Measurements from ENCODE around the gene TNRC6C. TPM values are rescaled to one million over a fixed set of nuclear protein-coding genes. Genes with fewer than 3 reads are reported as not detected.
A peak's percentile ranks its signal among the peaks of the same experiment; 100 is the strongest.
"Not testable (repeated sequence)": the region's sequence is repeated elsewhere in the genome, so short reads cannot be mapped to it uniquely, and the experiment has no call there.

The TNRC6C gene
- total RNA-seq, 2 experiments from 2014 or later: 50.7 to 57.3 TPM

DNA sequence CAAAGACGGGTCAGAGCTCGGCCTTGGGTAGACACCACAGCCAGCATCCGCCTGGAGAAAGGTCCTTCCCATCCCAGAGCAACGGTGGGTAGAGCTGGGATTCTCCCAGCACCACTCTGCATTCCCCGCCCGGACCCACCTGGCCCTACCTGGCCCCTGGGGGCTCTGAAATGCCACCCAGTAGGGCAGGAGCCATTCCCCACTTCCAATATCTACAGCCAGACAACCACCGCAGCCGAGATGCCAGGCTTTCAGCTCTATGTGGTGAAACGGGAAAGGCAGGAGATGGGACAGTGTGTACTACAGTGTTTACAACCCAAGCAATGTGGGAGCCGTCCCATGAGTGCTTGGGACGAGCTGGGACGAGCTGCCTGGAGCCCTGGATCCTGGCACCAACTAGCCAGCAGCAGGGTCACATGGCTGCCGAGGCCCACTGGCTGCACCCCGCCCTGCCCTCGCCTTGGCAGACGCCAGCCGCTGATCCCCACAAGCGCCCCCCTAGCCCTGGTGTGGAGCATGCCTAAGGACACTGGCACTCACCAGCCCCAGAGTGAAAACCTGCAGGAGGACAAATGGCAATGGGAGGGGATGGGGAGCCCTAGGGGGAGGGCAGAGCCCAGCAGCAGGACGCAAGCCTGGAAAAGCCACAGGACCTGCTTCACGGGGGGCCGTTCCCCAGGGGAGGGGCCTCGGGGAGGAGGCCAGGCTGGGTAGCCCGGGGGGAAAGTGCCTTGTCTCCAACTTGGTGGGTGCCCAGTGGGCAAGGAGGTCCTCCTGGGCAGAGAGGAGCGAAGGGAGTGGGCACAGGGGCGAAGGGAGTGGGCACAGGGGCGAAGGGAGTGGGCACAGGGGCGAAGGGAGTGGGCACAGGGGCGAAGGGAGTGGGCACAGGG lies 156.6 kb downstream of the TNRC6C start:
- POLR2A ChIA-PET: interaction anchor here (0.6 to 9.3 kb wide), 6 partner anchors 13 to 61 kb away, joined by 3 to 151 read pairs (median 12); partner anchors contain the start of genes TMC6 and TMC8
- peaks cover 96% of the 10 kb centered on the region for H3K36me3 ChIP-seq (ENCODE audit: insufficient read depth, low read length)
- intact Hi-C loops (cut with DNase I, micrococcal nuclease): loop anchor here in 1 of 2 experiments (5.0 kb wide), 1 partner anchor 32 kb away; the partner anchor contains the start of gene C17orf99

GRCh38 chr17:78115803-78116202 lies 157.3 kb downstream of the TNRC6C start:
- H3K36me3 ChIP-seq (ENCODE audit: insufficient read depth, low read length): peaks cover 94% of the 10 kb centered on the region
- H3K36me3 Mint-ChIP-seq (ENCODE audit: low read depth): peaks cover 70% of the 10 kb centered on the region
- H3K27me3 Mint-ChIP-seq; ATAC-seq (ENCODE audit: poor library complexity); H3K9me3 ChIP-seq (ENCODE audit: control insufficient read depth in 1 of 2, insufficient read depth in 1 of 2, low read length in 2 of 2); H3K27ac ChIP-seq (ENCODE audit: low read depth in 1 of 2, low read length in 2 of 2); H3K27me3 ChIP-seq (ENCODE audit: control insufficient read depth in 1 of 2, insufficient read depth in 2 of 2, low read length in 2 of 2); H3K27ac Mint-ChIP-seq; intact Hi-C loops (cut with DNase I, micrococcal nuclease); H3K4me3 Mint-ChIP-seq; H3K4me3 ChIP-seq (ENCODE audit: low read length); H3K9me3 Mint-ChIP-seq: not testable (repeated sequence)
- CTCF ChIA-PET: interaction anchor here (1.5 to 1.9 kb wide), 2 partner anchors 31 to 60 kb away, joined by 3 to 6 read pairs; no protein-coding TSS in a partner anchor
- H3K4me1 Mint-ChIP-seq (ENCODE audit: low read depth): peaks cover 46% of the 10 kb centered on the region
- peaks cover 94% of the 10 kb centered on the region for H3K4me1 ChIP-seq (ENCODE audit: insufficient read depth, low read length)
- POLR2A ChIA-PET: interaction anchor here (0.7 to 9.3 kb wide), 4 partner anchors 12 to 34 kb away, joined by 5 to 151 read pairs (median 57); partner anchors contain the start of genes TMC6 and TMC8
- peak in 2 of 14 experiments; percentile 1 to 22 for DNase-seq

More for the DNA sequence above, 156.6 kb downstream of the TNRC6C start:
- CTCF ChIA-PET: interaction anchor here (0.9 to 2.8 kb wide), 6 partner anchors 11 to 61 kb away, joined by 3 to 24 read pairs (median 4); partner anchors contain the start of gene TMC6
- no peaks in the 10 kb centered on the region for H3K27me3 ChIP-seq (ENCODE audit: control insufficient read depth in 1 of 2, insufficient read depth in 2 of 2, low read length in 2 of 2)
- H3K9me3 ChIP-seq (ENCODE audit: control insufficient read depth in 1 of 2, insufficient read depth in 1 of 2, low read length in 2 of 2): no peaks in the 10 kb centered on the region
- H3K9me3 Mint-ChIP-seq: no peaks in the 10 kb centered on the region
- H3K4me1 ChIP-seq (ENCODE audit: insufficient read depth, low read length): peaks cover 91% of the 10 kb centered on the region
- H3K27ac ChIP-seq (ENCODE audit: low read depth in 1 of 2, low read length in 2 of 2): peak overlapping the region; percentile 5 to 13
- H3K36me3 Mint-ChIP-seq (ENCODE audit: low read depth): peaks cover 70% of the 10 kb centered on the region
- no peaks in the 10 kb centered on the region for H3K27me3 Mint-ChIP-seq
- no peak for ATAC-seq (ENCODE audit: poor library complexity)
- peak in 1 of 14 experiments; percentile 21 for DNase-seq
- TF ChIP-seq CTCF (IDR thresholded peaks at IDR 0.05): no peak
- H3K27ac Mint-ChIP-seq: peak overlapping the region; percentile 84
- H3K4me3 Mint-ChIP-seq: no peak overlapping the region
- H3K4me1 Mint-ChIP-seq (ENCODE audit: low read depth): peaks cover 39% of the 10 kb centered on the region
- H3K4me3 ChIP-seq (ENCODE audit: low read length): no peak overlapping the region

- no peak for TF ChIP-seq CTCF (IDR thresholded peaks at IDR 0.05)
- Histone ChIP-seq H3K4me1 (ENCODE audit: insufficient read depth, low read length) (peaks cover 97% of the 10 kb centered on the region), H3K36me3 (ENCODE audit: insufficient read depth, low read length) (peaks cover 94% of the 10 kb centered on the region), H3K27me3 (ENCODE audit: control insufficient read depth in 1 of 2, insufficient read depth in 2 of 2, low read length in 2 of 2) (no peaks in the 10 kb centered on the region), H3K9me3 (ENCODE audit: control insufficient read depth in 1 of 2, insufficient read depth in 1 of 2, low read length in 2 of 2) (no peaks in the 10 kb centered on the region), H3K4me3 (ENCODE audit: low read length) (no peak overlapping the region), H3K27ac (ENCODE audit: low read depth in 1 of 2, low read length in 2 of 2) (no peak overlapping the region)
- H3K36me3 Mint-ChIP-seq (ENCODE audit: low read depth): peaks cover 70% of the 10 kb centered on the region
- ATAC-seq (ENCODE audit: poor library complexity): no peak
- no peak overlapping the region for H3K4me3 Mint-ChIP-seq
- intact Hi-C loops (cut with DNase I, micrococcal nuclease): no loop called here
- no peaks in the 10 kb centered on the region for H3K27me3 Mint-ChIP-seq
- no peaks in the 10 kb centered on the region for H3K9me3 Mint-ChIP-seq
- H3K27ac Mint-ChIP-seq: no peak overlapping the region
- H3K4me1 Mint-ChIP-seq (ENCODE audit: low read depth): peaks cover 52% of the 10 kb centered on the region
- ChIA-PET POLR2A (interaction anchor here (0.7 to 9.3 kb wide), 5 partner anchors 11 to 148 kb away, joined by 3 to 151 read pairs (median 13); partner anchors contain the start of genes TMC6 and TMC8), CTCF (interaction anchor here (1.5 to 1.9 kb wide), 2 partner anchors 31 to 60 kb away, joined by 3 to 6 read pairs; no protein-coding TSS in a partner anchor)
- DNase-seq: no peak
Measured at GRCh38 chr17:78116411-78116810, 157.9 kb downstream of the TNRC6C start.

Data from CD4-positive, alpha-beta T cell (primary cell).